ENCODE data around the gene CTSS. TPM values are rescaled to one million over a fixed set of nuclear protein-coding genes. Genes with fewer than 3 reads are reported as not detected.
"Not testable (repeated sequence)": the region's sequence is repeated elsewhere in the genome, so short reads cannot be mapped to it uniquely, and the experiment has no call there.

CTSS gene
- polyA plus RNA-seq, 2 of the 4 experiments (the other 2 are of a cell fraction), result 9.4 to 29.6 TPM

DNA sequence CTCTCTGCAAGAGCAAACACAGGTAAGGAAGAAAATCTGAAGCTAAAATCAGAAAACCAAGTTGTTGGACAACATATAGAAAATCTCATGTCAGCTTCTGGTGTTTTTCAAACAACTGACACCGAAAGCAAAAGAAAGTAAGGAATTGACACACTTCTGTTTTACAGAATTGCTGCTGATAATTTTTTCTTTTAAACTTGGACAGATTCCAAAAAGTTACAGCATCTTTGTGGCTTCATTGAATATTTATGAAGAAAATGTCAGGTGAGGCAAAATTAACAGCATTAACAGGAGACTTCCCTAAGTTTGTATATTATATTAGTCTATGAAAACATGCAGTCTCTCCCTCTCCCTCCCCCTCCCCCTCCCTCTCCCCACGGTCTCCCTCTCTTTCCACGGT is 14.9 kb upstream of the CTSS start:
- FAIRE-seq, result no peak
- Histone ChIP-seq H3K4me2 (no peak overlapping the region), H3K9me3 (no peaks in the 10 kb centered on the region), H3K4me1 (no peaks in the 10 kb centered on the region), H3K4me3 (no peak overlapping the region), H3K27ac (no peak overlapping the region)
- POLR2A ChIA-PET, result no interaction called here
- CTCF ChIA-PET, result interaction anchor here (1.2 to 1.4 kb wide), 2 partner anchors 16 to 33 kb away, joined by 3 read pairs; no protein-coding TSS in a partner anchor
- no peak for DNase-seq (ENCODE audit: low read depth in 1 of 2, low spot score in 1 of 2)
- TF ChIP-seq NR3C1 (IDR thresholded peaks at IDR 0.05) (no peak), HEYL (CRISPR knock-in tag; IDR thresholded peaks at IDR 0.05) (no peak), BHLHE40 (IDR thresholded peaks at IDR 0.05; ENCODE audit: low read depth, low read length) (no peak)
- TF ChIP-seq, protein P1, sequence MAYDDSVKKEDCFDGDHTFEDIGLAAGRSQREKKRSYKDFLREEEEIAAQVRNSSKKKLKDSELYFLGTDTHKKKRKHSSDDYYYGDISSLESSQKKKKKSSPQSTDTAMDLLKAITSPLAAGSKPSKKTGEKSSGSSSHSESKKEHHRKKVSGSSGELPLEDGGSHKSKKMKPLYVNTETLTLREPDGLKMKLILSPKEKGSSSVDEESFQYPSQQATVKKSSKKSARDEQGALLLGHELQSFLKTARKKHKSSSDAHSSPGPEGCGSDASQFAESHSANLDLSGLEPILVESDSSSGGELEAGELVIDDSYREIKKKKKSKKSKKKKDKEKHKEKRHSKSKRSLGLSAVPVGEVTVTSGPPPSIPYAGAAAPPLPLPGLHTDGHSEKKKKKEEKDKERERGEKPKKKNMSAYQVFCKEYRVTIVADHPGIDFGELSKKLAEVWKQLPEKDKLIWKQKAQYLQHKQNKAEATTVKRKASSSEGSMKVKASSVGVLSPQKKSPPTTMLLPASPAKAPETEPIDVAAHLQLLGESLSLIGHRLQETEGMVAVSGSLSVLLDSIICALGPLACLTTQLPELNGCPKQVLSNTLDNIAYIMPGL (CRISPR knock-in tag; IDR thresholded peaks at IDR 0.05; ENCODE audit: borderline replicate concordance), result no peak
- ATAC-seq, result no peak
- WGBS (ENCODE audit: missing lambda C conversion rate), result 91% methylated on average over 1 of the region's 3 CpGs

DNA sequence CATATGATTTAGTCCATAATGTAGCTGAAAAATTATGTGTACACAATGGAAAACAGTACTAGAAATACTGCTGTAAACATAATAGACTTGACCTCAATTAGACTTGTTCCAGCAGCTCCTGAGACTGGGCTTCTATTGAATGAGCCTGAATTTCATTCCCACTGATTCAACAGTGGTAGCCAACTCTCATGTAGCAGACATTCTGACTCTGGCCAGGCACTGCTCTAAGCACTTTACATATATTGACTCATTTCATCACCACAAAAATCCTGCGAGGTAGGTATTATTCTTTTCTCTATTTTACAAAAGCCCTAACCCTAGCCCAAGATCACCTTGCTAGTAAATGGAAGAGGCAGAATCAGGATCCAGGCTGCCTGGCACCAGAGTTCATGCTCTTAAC is 12.8 kb upstream of the CTSS start:
- ChIA-PET CTCF (interaction anchor here (0.6 to 1.3 kb wide), 3 partner anchors 35 to 58 kb away, joined by 3 to 4 read pairs (median 3); no protein-coding TSS in a partner anchor), POLR2A (no interaction called here)
- Histone ChIP-seq H3K4me3 (no peak overlapping the region), H3K9me3 (no peaks in the 10 kb centered on the region), H3K4me1 (no peaks in the 10 kb centered on the region), H3K27ac (no peak overlapping the region), H3K4me2 (no peak overlapping the region)
- 67% methylated on average over 1 of the region's 1 CpG for WGBS (ENCODE audit: missing lambda C conversion rate)
- no peak for ATAC-seq
- no peak for FAIRE-seq
- no peak for TF ChIP-seq EP300 (IDR thresholded peaks at IDR 0.05)
- no peak for TF ChIP-seq MAZ (IDR thresholded peaks at IDR 0.05; ENCODE audit: borderline replicate concordance, low read depth, low read length)
- no peak for TF ChIP-seq FOSL2 (IDR thresholded peaks at IDR 0.05)
- no peak for TF ChIP-seq FOSL2 (CRISPR knock-in tag; IDR thresholded peaks at IDR 0.05)
- no peak for TF ChIP-seq RCOR1 (IDR thresholded peaks at IDR 0.05; ENCODE audit: low read depth, low read length)
- TF ChIP-seq ZC3H11A (IDR thresholded peaks at IDR 0.05), result no peak
- no peak for TF ChIP-seq MAX (IDR thresholded peaks at IDR 0.05)
- no peak for DNase-seq (ENCODE audit: low read depth in 1 of 2, low spot score in 1 of 2)

- ChIA-PET CTCF (interaction anchor here (1.0 to 1.1 kb wide), 2 partner anchors 10 to 217 kb away, joined by 3 to 4 read pairs; no protein-coding TSS in a partner anchor), POLR2A (no interaction called here)
- Histone ChIP-seq H3K4me3 (no peak overlapping the region), H3K4me2 (no peak overlapping the region), H3K4me1 (no peaks in the 10 kb centered on the region), H3K9me3 (no peaks in the 10 kb centered on the region), H3K27ac (no peak overlapping the region)
- DNase-seq (ENCODE audit: low read depth in 1 of 2, low spot score in 1 of 2), result no peak
- TF ChIP-seq ZSCAN20 (CRISPR knock-in tag; IDR thresholded peaks at IDR 0.05) (no peak), NPAS2 (CRISPR knock-in tag; IDR thresholded peaks at IDR 0.05; ENCODE audit: borderline replicate concordance) (no peak), MYC (IDR thresholded peaks at IDR 0.05; ENCODE audit: borderline replicate concordance, low read length) (no peak), MAX (IDR thresholded peaks at IDR 0.05) (no peak), RFX5 (IDR thresholded peaks at IDR 0.05) (no peak), NR3C1 (IDR thresholded peaks at IDR 0.05) (no peak), EHF (CRISPR knock-in tag; IDR thresholded peaks at IDR 0.05) (no peak), MAZ (IDR thresholded peaks at IDR 0.05; ENCODE audit: borderline replicate concordance, low read depth, low read length) (no peak), ESRRA (IDR thresholded peaks at IDR 0.05; ENCODE audit: borderline replicate concordance, low read length) (no peak), ZFP36 (IDR thresholded peaks at IDR 0.05; ENCODE audit: borderline replicate concordance, partially characterized antibody) (no peak), SMC3 (IDR thresholded peaks at IDR 0.05) (no peak), RCOR1 (IDR thresholded peaks at IDR 0.05; ENCODE audit: low read depth, low read length) (no peak), CEBPB (IDR thresholded peaks at IDR 0.05) (no peak), ZC3H11A (IDR thresholded peaks at IDR 0.05) (no peak)
- TF ChIP-seq, protein P2, sequence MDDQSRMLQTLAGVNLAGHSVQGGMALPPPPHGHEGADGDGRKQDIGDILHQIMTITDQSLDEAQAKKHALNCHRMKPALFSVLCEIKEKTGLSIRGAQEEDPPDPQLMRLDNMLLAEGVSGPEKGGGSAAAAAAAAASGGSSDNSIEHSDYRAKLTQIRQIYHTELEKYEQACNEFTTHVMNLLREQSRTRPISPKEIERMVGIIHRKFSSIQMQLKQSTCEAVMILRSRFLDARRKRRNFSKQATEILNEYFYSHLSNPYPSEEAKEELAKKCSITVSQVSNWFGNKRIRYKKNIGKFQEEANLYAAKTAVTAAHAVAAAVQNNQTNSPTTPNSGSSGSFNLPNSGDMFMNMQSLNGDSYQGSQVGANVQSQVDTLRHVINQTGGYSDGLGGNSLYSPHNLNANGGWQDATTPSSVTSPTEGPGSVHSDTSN (IDR thresholded peaks at IDR 0.05), result no peak
- ATAC-seq, result no peak
- WGBS (ENCODE audit: missing lambda C conversion rate), result 90% methylated on average over 2 of the region's 2 CpGs
- FAIRE-seq, result no peak
These were observed 12.0 kb upstream of the CTSS start for GRCh38 chr1:150777544-150777943.

GRCh38 chr1:150775931-150776505 is 10.4 kb upstream of the CTSS start:
- DNase-seq (ENCODE audit: low read depth in 1 of 2, low spot score in 1 of 2); H3K4me1 ChIP-seq; H3K4me3 ChIP-seq; H3K27ac ChIP-seq; H3K9me3 ChIP-seq; FAIRE-seq; H3K4me2 ChIP-seq; ATAC-seq; POLR2A ChIA-PET: not testable (repeated sequence)
- WGBS (ENCODE audit: missing lambda C conversion rate), result 92% methylated on average over 13 of the region's 13 CpGs
- CTCF ChIA-PET, result interaction anchor here (0.6 kb wide), 1 partner anchor 42 kb away, joined by 3 read pairs; no protein-coding TSS in a partner anchor

Measured in A549 (cell line).